ENCODE results near the gene ZNF451. TPM values are rescaled to one million over a fixed set of nuclear protein-coding genes. Genes with fewer than 3 reads are reported as not detected.

Gene ZNF451
- total RNA-seq, 2 experiments from 2014 or later: 55.9 to 56.4 TPM

- ChIA-PET POLR2A (no interaction called here), CTCF (interaction anchor here (0.6 kb wide), 2 partner anchors 137 to 165 kb away, joined by 3 read pairs; no protein-coding TSS in a partner anchor)
- Mint-ChIP-seq H3K27ac (no peak overlapping the region), H3K9me3 (no peaks in the 10 kb centered on the region), H3K36me3 (ENCODE audit: low read depth) (peaks cover 81% of the 10 kb centered on the region), H3K27me3 (no peaks in the 10 kb centered on the region), H3K4me3 (no peak overlapping the region), H3K4me1 (peaks cover 12% of the 10 kb centered on the region)
- no peak for DNase-seq
Measured at GRCh38 chr6:57102976-57103375, 13.0 kb downstream of the ZNF451 start.

GRCh38 chr6:57104336-57104735 is 14.3 kb downstream of the ZNF451 start:
- H3K27me3 Mint-ChIP-seq: no peaks in the 10 kb centered on the region
- POLR2A ChIA-PET: no interaction called here
- no peak for DNase-seq
- H3K36me3 Mint-ChIP-seq (ENCODE audit: low read depth): peaks cover 78% of the 10 kb centered on the region
- CTCF ChIA-PET: no interaction called here
- H3K4me3 Mint-ChIP-seq: no peak overlapping the region
- H3K4me1 Mint-ChIP-seq: peaks cover 17% of the 10 kb centered on the region
- H3K9me3 Mint-ChIP-seq: no peaks in the 10 kb centered on the region
- H3K27ac Mint-ChIP-seq: no peak overlapping the region

GRCh38 chr6:57106990-57107389 is 17.0 kb downstream of the ZNF451 start:
- Mint-ChIP-seq H3K9me3 (no peaks in the 10 kb centered on the region), H3K4me3 (no peak overlapping the region), H3K27me3 (no peaks in the 10 kb centered on the region), H3K4me1 (peaks cover 27% of the 10 kb centered on the region), H3K36me3 (ENCODE audit: low read depth) (peaks cover 57% of the 10 kb centered on the region), H3K27ac (no peak overlapping the region)
- ChIA-PET POLR2A (no interaction called here), CTCF (no interaction called here)
- no peak for DNase-seq

GRCh38 chr6:57108691-57109090 is 18.7 kb downstream of the ZNF451 start:
- peaks cover 28% of the 10 kb centered on the region for H3K4me1 Mint-ChIP-seq
- no peak overlapping the region for H3K4me3 Mint-ChIP-seq
- H3K36me3 Mint-ChIP-seq (ENCODE audit: low read depth): peaks cover 46% of the 10 kb centered on the region
- H3K9me3 Mint-ChIP-seq: no peaks in the 10 kb centered on the region
- H3K27me3 Mint-ChIP-seq: no peaks in the 10 kb centered on the region
- H3K27ac Mint-ChIP-seq: no peak overlapping the region
- no peak for DNase-seq
- ChIA-PET POLR2A (no interaction called here), CTCF (no interaction called here)

GRCh38 chr6:57109880-57110279 is 19.9 kb downstream of the ZNF451 start:
- POLR2A ChIA-PET: no interaction called here
- Mint-ChIP-seq H3K9me3 (no peaks in the 10 kb centered on the region), H3K36me3 (ENCODE audit: low read depth) (peaks cover 39% of the 10 kb centered on the region), H3K4me1 (peaks cover 24% of the 10 kb centered on the region), H3K27me3 (no peaks in the 10 kb centered on the region), H3K4me3 (no peak overlapping the region), H3K27ac (no peak overlapping the region)
- CTCF ChIA-PET: no interaction called here
- DNase-seq: no peak

- POLR2A ChIA-PET: interaction anchor here (1.1 to 1.3 kb wide), 2 partner anchors 20 to 59 kb away, joined by 3 read pairs; partner anchors contain the start of gene BAG2
- Mint-ChIP-seq H3K4me1 (peaks cover 24% of the 10 kb centered on the region), H3K27me3 (no peaks in the 10 kb centered on the region), H3K9me3 (no peaks in the 10 kb centered on the region), H3K4me3 (no peak overlapping the region), H3K27ac (no peak overlapping the region), H3K36me3 (ENCODE audit: low read depth) (peaks cover 36% of the 10 kb centered on the region)
- CTCF ChIA-PET: interaction anchor here (0.7 kb wide), 1 partner anchor 288 kb away, joined by 3 read pairs; no protein-coding TSS in a partner anchor
- DNase-seq: no peak
Measured at GRCh38 chr6:57113105-57113504, 23.1 kb downstream of the ZNF451 start.

GRCh38 chr6:57116776-57117175 is 26.8 kb downstream of the ZNF451 start:
- DNase-seq: no peak
- ChIA-PET POLR2A (interaction anchor here (1.0 kb wide), 1 partner anchor 17 kb away, joined by 3 read pairs; no protein-coding TSS in a partner anchor), CTCF (no interaction called here)
- no peak overlapping the region for H3K4me3 Mint-ChIP-seq
- no peaks in the 10 kb centered on the region for H3K27me3 Mint-ChIP-seq
- H3K4me1 Mint-ChIP-seq: peaks cover 2% of the 10 kb centered on the region
- no peak overlapping the region for H3K27ac Mint-ChIP-seq
- peaks cover 51% of the 10 kb centered on the region for H3K36me3 Mint-ChIP-seq (ENCODE audit: low read depth)
- no peaks in the 10 kb centered on the region for H3K9me3 Mint-ChIP-seq

GRCh38 chr6:57117796-57118195 is 27.8 kb downstream of the ZNF451 start:
- Mint-ChIP-seq H3K27ac (no peak overlapping the region), H3K4me1 (no peaks in the 10 kb centered on the region), H3K27me3 (no peaks in the 10 kb centered on the region), H3K4me3 (no peak overlapping the region), H3K9me3 (no peaks in the 10 kb centered on the region), H3K36me3 (ENCODE audit: low read depth) (peaks cover 59% of the 10 kb centered on the region)
- POLR2A ChIA-PET: interaction anchor here (1.0 kb wide), 1 partner anchor 16 kb away, joined by 3 read pairs; no protein-coding TSS in a partner anchor
- DNase-seq: no peak
- CTCF ChIA-PET: no interaction called here

- POLR2A ChIA-PET: no interaction called here
- CTCF ChIA-PET: no interaction called here
- H3K27me3 Mint-ChIP-seq: no peaks in the 10 kb centered on the region
- H3K4me3 Mint-ChIP-seq: no peak overlapping the region
- no peak overlapping the region for H3K27ac Mint-ChIP-seq
- H3K4me1 Mint-ChIP-seq: no peaks in the 10 kb centered on the region
- H3K9me3 Mint-ChIP-seq: no peaks in the 10 kb centered on the region
- DNase-seq: no peak
- peaks cover 57% of the 10 kb centered on the region for H3K36me3 Mint-ChIP-seq (ENCODE audit: low read depth)
Measured at GRCh38 chr6:57123111-57123510, 33.1 kb downstream of the ZNF451 start.

GRCh38 chr6:57127763-57128162 is 37.8 kb downstream of the ZNF451 start:
- Mint-ChIP-seq H3K27me3 (no peaks in the 10 kb centered on the region), H3K4me1 (peaks cover 6% of the 10 kb centered on the region), H3K9me3 (no peaks in the 10 kb centered on the region), H3K4me3 (no peak overlapping the region), H3K27ac (no peak overlapping the region), H3K36me3 (ENCODE audit: low read depth) (peaks cover 31% of the 10 kb centered on the region)
- CTCF ChIA-PET: no interaction called here
- POLR2A ChIA-PET: no interaction called here
- DNase-seq: no peak

GRCh38 chr6:57130661-57131177 is 40.7 kb downstream of the ZNF451 start:
- ChIA-PET POLR2A (interaction anchor here (1.3 to 1.4 kb wide), 2 partner anchors 9 to 42 kb away, joined by 3 to 4 read pairs; partner anchors contain the start of gene BAG2), CTCF (interaction anchor here (0.7 kb wide), 1 partner anchor 36 kb away, joined by 5 read pairs; no protein-coding TSS in a partner anchor)
- Mint-ChIP-seq H3K27ac (no peak overlapping the region), H3K4me3 (no peak overlapping the region), H3K27me3 (no peaks in the 10 kb centered on the region), H3K36me3 (ENCODE audit: low read depth) (peaks cover 24% of the 10 kb centered on the region), H3K9me3 (no peaks in the 10 kb centered on the region), H3K4me1 (peaks cover 6% of the 10 kb centered on the region)
- DNase-seq: no peak

GRCh38 chr6:57134954-57135353 is 45.0 kb downstream of the ZNF451 start:
- H3K27me3 Mint-ChIP-seq: no peaks in the 10 kb centered on the region

GRCh38 chr6:57135885-57136284 is 45.9 kb downstream of the ZNF451 start:
- Mint-ChIP-seq H3K36me3 (ENCODE audit: low read depth) (peaks cover 42% of the 10 kb centered on the region), H3K4me1 (peaks cover 14% of the 10 kb centered on the region), H3K9me3 (no peaks in the 10 kb centered on the region), H3K4me3 (no peak overlapping the region), H3K27me3 (no peaks in the 10 kb centered on the region), H3K27ac (no peak overlapping the region)
- ChIA-PET POLR2A (no interaction called here), CTCF (no interaction called here)
- DNase-seq: no peak

More at GRCh38 chr6:57134954-57135353, 45.0 kb downstream of the ZNF451 start:
- no peak overlapping the region for H3K4me3 Mint-ChIP-seq
- ChIA-PET POLR2A (no interaction called here), CTCF (no interaction called here)
- H3K9me3 Mint-ChIP-seq: no peaks in the 10 kb centered on the region
- peaks cover 20% of the 10 kb centered on the region for H3K4me1 Mint-ChIP-seq
- H3K36me3 Mint-ChIP-seq (ENCODE audit: low read depth): peaks cover 46% of the 10 kb centered on the region
- DNase-seq: no peak
- H3K27ac Mint-ChIP-seq: no peak overlapping the region

- H3K27me3 Mint-ChIP-seq: no peaks in the 10 kb centered on the region
Measured at GRCh38 chr6:57137350-57137749, 47.4 kb downstream of the ZNF451 start.

More at GRCh38 chr6:57137350-57137749, 47.4 kb downstream of the ZNF451 start:
- ChIA-PET POLR2A (no interaction called here), CTCF (interaction anchor here (1.1 kb wide), 1 partner anchor 179 kb away, joined by 3 read pairs; no protein-coding TSS in a partner anchor)
- peaks cover 45% of the 10 kb centered on the region for H3K36me3 Mint-ChIP-seq (ENCODE audit: low read depth)
- H3K4me1 Mint-ChIP-seq: peaks cover 14% of the 10 kb centered on the region
- H3K9me3 Mint-ChIP-seq: no peaks in the 10 kb centered on the region
- no peak overlapping the region for H3K4me3 Mint-ChIP-seq
- no peak overlapping the region for H3K27ac Mint-ChIP-seq
- no peak for DNase-seq
